Heart left ventricle (tissue), 16 donors: Measurements from ENCODE around the gene KXD1. TPM values are rescaled to one million over a fixed set of nuclear protein-coding genes. Genes with fewer than 3 reads are reported as not detected.
A peak's percentile ranks its signal among the peaks of the same experiment; 100 is the strongest.

ENCODE experiments used
- ATAC-seq, 4 donors: fragments of 200-7000 bp; cut with Tn5 transposase; one replicate each; pipeline ENCODE4 v1.9.1; 2020 to 2022; ENCODE audit warnings: moderate library complexity in 4 of 4, mild to moderate bottlenecking in 3 of 4, moderate number of reproducible peaks in 1 of 4
- DNase-seq, 5 donors: peaks; one replicate each; pipeline ENCODE4 v3.0.0-alpha.2; 2020
- H3K27ac ChIP-seq, 12 donors: fragments of 200-600 bp; sonication (generic) in 4 of 12; one replicate each; pipeline versions ENCODE4 v1.5.0 to v1.8.0; 2016 to 2022; ENCODE audit warnings: mild to moderate bottlenecking in 2 of 12
- H3K27me3 ChIP-seq, 9 donors: fragments of 200-600 bp; sonication (generic) in 2 of 9; one replicate each; pipeline versions ENCODE4 v1.5.1 to v1.8.0; 2016 to 2022; ENCODE audit warnings: mild to moderate bottlenecking in 3 of 9
- H3K36me3 ChIP-seq, 9 donors: fragments of 200-600 bp; sonication (generic) in 2 of 9; one replicate each; pipeline versions ENCODE4 v1.5.0 to v1.8.0; 2018 to 2022; ENCODE audit warnings: mild to moderate bottlenecking in 2 of 9
- H3K4me1 ChIP-seq, 12 donors: fragments of 200-600 bp; sonication (generic) in 4 of 12; one replicate each; pipeline versions ENCODE4 v1.5.0 to v1.8.0; 2016 to 2022; ENCODE audit warnings: mild to moderate bottlenecking in 3 of 12
- H3K4me3 ChIP-seq, 12 donors: fragments of 200-600 bp; sonication (generic) in 4 of 12; one replicate each; pipeline versions ENCODE4 v1.5.0 to v1.8.0; 2017 to 2022; ENCODE audit warnings: mild to moderate bottlenecking in 9 of 12, moderate library complexity in 4 of 12
- H3K9me3 ChIP-seq, 12 donors: fragments of 200-600 bp; sonication (generic) in 4 of 12; one replicate each; pipeline versions ENCODE4 v1.5.0 to v1.8.0; 2016 to 2022; ENCODE audit warnings: mild to moderate bottlenecking in 1 of 12
- POLR2A ChIP-seq, 2 donors: fragments of 450-650 bp; IDR thresholded peaks; one replicate each; pipeline ENCODE4 v1.6.1; 2017; ENCODE audit warnings: antibody characterized with exemption in 2 of 2, mild to moderate bottlenecking in 2 of 2, moderate library complexity in 2 of 2
- WGBS, 4 donors: extraction: QIAGEN DNeasy Blood & Tissue Kit in 2 of 4; methylation state at CpG; one replicate each; pipeline versions ENCODE4 v1.1.5 to v1.1.7; 2013 to 2018; 5-methylcytosine and 5-hydroxymethylcytosine counted together
- intact Hi-C, 10 donors: fragments of 100-400 bp; cut with DNase I; formaldehyde crosslinking; loops; one replicate each; pipeline versions ENCODE4 v1.11.1 to v1.14.2; 2022
- polyA plus RNA-seq, 2 donors: library from polyadenylated mRNA; stranded (reverse); fragments of 200-250 nt; gene quantifications; one replicate each; pipeline ENCODE4 v1.2.3, GENCODE V29; 2013
- total RNA-seq, 9 donors: library from RNA; depleted of rRNA in 2 of 9; stranded (reverse); fragments of >200 nt in 2 of 9; fragmentation: NEBNext Ultra II Directional in 3 of 9; extraction: Animal tissue kit (Norgen Biotek cat#: 25700) in 3 of 9; gene quantifications; one replicate each; pipeline versions ENCODE4 v1.1.0 to v1.2.4, GENCODE V29; 2016 to 2023
- TF ChIP-seq, protein P1 (sequence below), 12 donors: fragments of 200-600 bp; sonication (generic) in 4 of 12; IDR thresholded peaks; one replicate each; pipeline versions ENCODE4 v1.5.0 to v1.8.0; 2018 to 2022; ENCODE audit warnings: antibody characterized with exemption in 12 of 12, mild to moderate bottlenecking in 5 of 12
- donor health status: ischemic (EF 13 %, LVEDD 7.1; RV severe dilation, severe dysfunction).
- donor health status: healthy with polysubstance abuse.
- donor health status: DM: no; HTN: yes; CAD: no.
- donor health status: DM: no; HTN: no; CAD: no.
- donor health status: ischemic (EF 25% LVEDD 6.9; RV normal size, moderate dysfunction).
- donor health status: ischemic (EF 25% LVEDD 5.7; RV mildly dilated, moderate dysfunction).
- donor health status: healthy.
- donor health status: DM: yes; HTN: yes; CAD: no.
- donor health status: ischemic (EF 35%, LVEDD 5.7; RV mildly dilated, moderate dysfunction).
- donor health status: nonischemic (EF 11% LVEDD 7.7; RV severe dilation, severe dysfunction).
- donor health status: DM: yes; HTN: yes; CAD: no.
- donor health status: PGD.
- donor health status: ischemic (EF 29% LVEDD 5.4; RV normal size, mild dysfunction).
- donor health status: nonischemic (EF 23%, LVEDD 6.1; RV moderate dilation, normal function).

KXD1 gene
- total and polyA plus RNA-seq, 11 donors = 36.1 to 116 (median 46.7) TPM

DNA sequence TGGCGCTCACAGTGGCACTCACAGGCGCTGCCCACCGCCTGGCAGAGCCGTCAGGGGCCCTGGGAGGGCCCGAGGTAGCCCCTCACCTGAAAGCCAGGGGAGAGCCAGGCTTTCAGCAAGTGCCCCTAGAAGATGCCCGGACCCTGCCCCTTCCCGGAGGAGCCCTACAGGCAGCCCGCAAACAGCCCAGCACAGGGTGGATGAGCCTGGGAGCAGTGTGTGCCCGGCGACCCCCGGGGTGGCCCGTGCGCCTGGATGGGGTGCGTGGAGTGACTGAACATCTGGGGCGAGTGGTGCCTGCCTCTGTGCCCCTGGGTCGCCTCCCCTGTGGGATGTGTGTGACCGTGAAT, 47.5 kb downstream of the KXD1 start:
- 7 to 16% (median 9%) methylated on average over 6 to 17 of the region's 17 CpGs for WGBS, 4 donors
- peak overlapping the region in 2 of 12 donors; percentile 13 to 15 for H3K27ac ChIP-seq
- no peak for ATAC-seq
- no peak for DNase-seq
- H3K27me3 ChIP-seq = peaks cover 31 to 94% (median 71%) of the 10 kb centered on the region in 9 donors
- H3K4me3 ChIP-seq = peak overlapping the region in 8 of 12 donors; percentile 7 to 51 (median 44)
- H3K36me3 ChIP-seq = no peaks in the 10 kb centered on the region
- intact Hi-C loops = no loop called here
- no peak for TF ChIP-seq POLR2A (IDR thresholded peaks at IDR 0.05)
- TF ChIP-seq, protein P1, sequence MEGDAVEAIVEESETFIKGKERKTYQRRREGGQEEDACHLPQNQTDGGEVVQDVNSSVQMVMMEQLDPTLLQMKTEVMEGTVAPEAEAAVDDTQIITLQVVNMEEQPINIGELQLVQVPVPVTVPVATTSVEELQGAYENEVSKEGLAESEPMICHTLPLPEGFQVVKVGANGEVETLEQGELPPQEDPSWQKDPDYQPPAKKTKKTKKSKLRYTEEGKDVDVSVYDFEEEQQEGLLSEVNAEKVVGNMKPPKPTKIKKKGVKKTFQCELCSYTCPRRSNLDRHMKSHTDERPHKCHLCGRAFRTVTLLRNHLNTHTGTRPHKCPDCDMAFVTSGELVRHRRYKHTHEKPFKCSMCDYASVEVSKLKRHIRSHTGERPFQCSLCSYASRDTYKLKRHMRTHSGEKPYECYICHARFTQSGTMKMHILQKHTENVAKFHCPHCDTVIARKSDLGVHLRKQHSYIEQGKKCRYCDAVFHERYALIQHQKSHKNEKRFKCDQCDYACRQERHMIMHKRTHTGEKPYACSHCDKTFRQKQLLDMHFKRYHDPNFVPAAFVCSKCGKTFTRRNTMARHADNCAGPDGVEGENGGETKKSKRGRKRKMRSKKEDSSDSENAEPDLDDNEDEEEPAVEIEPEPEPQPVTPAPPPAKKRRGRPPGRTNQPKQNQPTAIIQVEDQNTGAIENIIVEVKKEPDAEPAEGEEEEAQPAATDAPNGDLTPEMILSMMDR (IDR thresholded peaks at IDR 0.05) = no peak
- no peaks in the 10 kb centered on the region for H3K9me3 ChIP-seq
- H3K4me1 ChIP-seq = peaks cover 0 to 43% (median 15%) of the 10 kb centered on the region in 12 donors

DNA sequence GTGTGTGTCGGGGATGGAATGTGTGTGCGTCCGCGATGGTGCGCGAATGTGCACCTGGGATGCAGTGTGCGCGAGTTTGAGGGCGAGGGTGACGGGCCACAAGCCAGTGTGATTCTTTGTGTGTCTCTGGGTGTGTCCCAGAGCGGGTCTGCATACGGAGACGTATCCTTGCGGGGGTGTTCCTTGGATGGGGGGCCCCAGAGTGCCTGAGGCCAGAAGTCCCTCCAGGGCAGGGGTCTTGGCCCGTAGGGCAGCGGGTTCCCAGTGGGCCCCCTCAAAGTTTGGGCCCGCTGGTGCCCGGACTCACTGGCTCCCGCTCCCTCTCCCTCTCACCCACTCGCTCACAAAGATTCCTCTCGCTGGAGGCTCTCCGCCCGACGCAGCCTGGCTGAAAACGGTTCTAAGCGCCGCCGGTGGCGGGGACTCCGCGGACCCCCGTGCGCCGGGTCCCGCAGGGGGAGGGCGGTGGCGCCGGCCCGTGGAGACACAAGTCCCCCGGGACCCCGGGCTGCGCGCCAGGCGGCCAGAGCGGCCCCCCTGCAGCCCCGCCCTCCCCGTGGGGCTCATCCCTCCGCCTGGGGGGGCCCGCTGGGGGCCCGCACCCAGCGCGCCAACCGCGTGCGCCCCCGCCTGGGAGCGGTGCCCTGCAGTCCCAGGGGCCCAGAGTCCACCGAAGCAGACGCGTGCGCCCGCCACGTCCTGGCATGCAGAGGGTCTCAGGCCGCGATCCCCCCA, 48.0 kb downstream of the KXD1 start:
- H3K4me1 ChIP-seq = peaks cover 0 to 47% (median 17%) of the 10 kb centered on the region in 12 donors
- intact Hi-C loops = no loop called here
- peaks cover 36 to 94% (median 76%) of the 10 kb centered on the region in 9 donors for H3K27me3 ChIP-seq
- H3K9me3 ChIP-seq = no peaks in the 10 kb centered on the region
- no peaks in the 10 kb centered on the region for H3K36me3 ChIP-seq
- DNase-seq = no peak
- H3K27ac ChIP-seq = peak overlapping the region in 2 of 12 donors; percentile 13 to 15
- TF ChIP-seq, protein P1 (IDR thresholded peaks at IDR 0.05) = no peak
- no peak for TF ChIP-seq POLR2A (IDR thresholded peaks at IDR 0.05)
- WGBS, 4 donors = 1 to 3% (median 2%) methylated on average over 25 to 65 of the region's 65 CpGs
- H3K4me3 ChIP-seq = peak overlapping the region in 9 of 12 donors; percentile 7 to 51 (median 42)
- no peak for ATAC-seq

DNA sequence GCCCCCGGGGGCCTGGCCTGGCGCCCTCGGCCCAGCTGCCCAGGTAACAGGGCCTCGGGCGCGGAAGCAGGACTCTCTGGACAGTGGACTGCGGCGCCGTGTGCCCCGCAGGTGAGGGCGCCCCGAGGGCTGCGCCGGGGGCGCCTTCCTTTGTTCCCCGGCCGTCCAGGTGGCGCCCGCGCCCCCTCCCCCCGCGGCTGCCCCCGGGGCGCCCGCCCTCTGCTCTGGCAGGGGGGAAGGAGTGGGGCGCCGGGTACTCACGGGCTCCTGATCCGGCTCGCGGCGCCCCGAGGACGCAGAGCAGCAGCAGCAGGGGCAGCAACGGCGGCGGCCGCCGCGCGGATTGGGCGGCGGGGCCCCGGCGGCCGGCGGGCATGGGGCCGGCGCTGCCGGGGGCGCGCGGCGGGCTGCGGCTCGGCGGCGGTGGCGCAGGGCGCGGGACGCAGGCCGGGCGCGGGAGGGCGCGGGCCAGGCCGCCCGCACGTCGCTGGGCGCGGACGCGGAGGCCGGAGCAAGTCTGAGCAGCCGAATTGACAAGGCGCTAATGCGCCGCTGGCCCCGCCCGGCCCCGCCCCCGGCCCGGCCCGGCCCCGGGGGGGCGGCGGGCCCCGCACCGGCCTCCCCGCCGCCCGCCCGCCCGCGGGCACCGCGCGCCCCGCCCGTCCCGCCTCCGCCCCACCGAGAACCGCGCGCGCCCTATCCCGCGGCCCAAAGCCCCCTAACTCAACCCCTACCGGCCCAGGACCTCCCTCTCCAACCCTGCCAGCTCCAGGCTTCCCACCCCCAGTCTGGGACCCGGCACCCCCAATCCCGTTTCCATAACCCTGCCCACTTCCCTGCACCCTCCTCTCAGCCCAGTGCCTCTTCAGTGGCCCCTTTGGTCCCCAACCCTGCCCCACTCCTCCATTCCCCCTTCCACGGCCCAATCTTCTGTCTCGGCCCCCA, 48.9 kb downstream of the KXD1 start, which contains the start of gene CRLF1:
Gene CRLF1 (minus strand): TSS at position 519 of the 945 bp plus-strand sequence. CDS start 143 bp downstream, at position 376.
- intact Hi-C loops = no loop called here

More for the DNA sequence above, 48.9 kb downstream of the KXD1 start, which contains the start of gene CRLF1:
- TF ChIP-seq, protein P1 (IDR thresholded peaks at IDR 0.05) = no peak
- TF ChIP-seq POLR2A (IDR thresholded peaks at IDR 0.05) = no peak
- 1 to 3% (median 2%) methylated on average over 11 to 108 of the region's 116 CpGs for WGBS, 4 donors
- H3K9me3 ChIP-seq = no peaks in the 10 kb centered on the region
- ATAC-seq = peak in 1 of 4 donors; percentile 11
- H3K36me3 ChIP-seq = no peaks in the 10 kb centered on the region
- H3K27ac ChIP-seq = peak within 1 kb of the TSS in 2 of 12 donors; percentile 7 to 13
- peak within 1 kb of the TSS in 10 of 12 donors; percentile 7 to 51 (median 40) for H3K4me3 ChIP-seq
- peaks cover 41 to 95% (median 82%) of the 10 kb centered on the region in 9 donors for H3K27me3 ChIP-seq
- DNase-seq = no peak
- H3K4me1 ChIP-seq = peaks cover 0 to 56% (median 25%) of the 10 kb centered on the region in 12 donors
